ENCODE data around the gene SPRR5.

DNA sequence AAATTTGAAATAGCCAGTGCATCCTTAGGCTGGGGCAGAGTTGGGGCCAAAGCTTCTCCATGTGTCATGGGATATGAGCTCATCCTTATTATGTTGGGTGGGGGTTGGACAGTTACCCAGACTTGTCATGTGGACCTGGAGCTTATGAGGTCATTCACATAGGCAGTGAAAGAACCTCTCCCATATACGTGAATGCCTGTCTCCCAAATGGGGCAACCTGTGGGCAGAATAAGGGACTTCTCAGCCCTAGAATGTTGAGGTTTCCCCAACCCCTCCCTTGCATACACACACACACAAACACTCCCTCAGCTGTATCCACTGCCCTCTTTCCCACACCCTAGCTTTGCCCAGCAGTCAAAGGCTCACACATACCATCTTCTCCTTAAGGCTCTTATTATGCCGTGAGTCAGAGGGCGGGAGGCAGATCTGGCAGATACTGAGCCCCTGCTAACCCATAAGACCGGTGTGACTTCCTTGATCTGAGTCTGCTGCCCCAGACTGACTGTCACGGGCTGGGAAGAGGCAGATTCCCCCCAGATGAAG is 40.9 kb upstream of the SPRR5 start:
- TF ChIP-seq, protein P1, sequence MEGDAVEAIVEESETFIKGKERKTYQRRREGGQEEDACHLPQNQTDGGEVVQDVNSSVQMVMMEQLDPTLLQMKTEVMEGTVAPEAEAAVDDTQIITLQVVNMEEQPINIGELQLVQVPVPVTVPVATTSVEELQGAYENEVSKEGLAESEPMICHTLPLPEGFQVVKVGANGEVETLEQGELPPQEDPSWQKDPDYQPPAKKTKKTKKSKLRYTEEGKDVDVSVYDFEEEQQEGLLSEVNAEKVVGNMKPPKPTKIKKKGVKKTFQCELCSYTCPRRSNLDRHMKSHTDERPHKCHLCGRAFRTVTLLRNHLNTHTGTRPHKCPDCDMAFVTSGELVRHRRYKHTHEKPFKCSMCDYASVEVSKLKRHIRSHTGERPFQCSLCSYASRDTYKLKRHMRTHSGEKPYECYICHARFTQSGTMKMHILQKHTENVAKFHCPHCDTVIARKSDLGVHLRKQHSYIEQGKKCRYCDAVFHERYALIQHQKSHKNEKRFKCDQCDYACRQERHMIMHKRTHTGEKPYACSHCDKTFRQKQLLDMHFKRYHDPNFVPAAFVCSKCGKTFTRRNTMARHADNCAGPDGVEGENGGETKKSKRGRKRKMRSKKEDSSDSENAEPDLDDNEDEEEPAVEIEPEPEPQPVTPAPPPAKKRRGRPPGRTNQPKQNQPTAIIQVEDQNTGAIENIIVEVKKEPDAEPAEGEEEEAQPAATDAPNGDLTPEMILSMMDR (IDR thresholded peaks at IDR 0.05) = no peak
- no peak for TF ChIP-seq POLR2A (IDR thresholded peaks at IDR 0.05)
